HG02970 (cell line): ENCODE data around the gene HES4.

Source experiments
- ATAC-seq: cut with Tn5 transposase; IDR thresholded peaks from one replicate; pipeline ENCODE4 v1.9.1; 2021; ENCODE audit warnings: mild to moderate bottlenecking, moderate library complexity, moderate number of reproducible peaks; ENCODE audit not compliant: unreplicated experiment, low FRiP score

The HES4 gene

GRCh38 chr1:999725-1000356 lies at the start of gene HES4:
HES4 (minus strand) TSS chr1:1000097; CDS start chr1:999973, 124 bp downstream.
- ATAC-seq = peak; percentile 34

- ATAC-seq = no peak
Measured at GRCh38 chr1:1048765-1049164, 48.9 kb upstream of the HES4 start.

- ATAC-seq = no peak
Measured at GRCh38 chr1:1047963-1048362, 48.1 kb upstream of the HES4 start.

GRCh38 chr1:1047407-1047806 lies 47.5 kb upstream of the HES4 start:
- no peak for ATAC-seq

- no peak for ATAC-seq
Measured at GRCh38 chr1:1046767-1047166, 46.9 kb upstream of the HES4 start.

GRCh38 chr1:1046243-1046642 lies 46.3 kb upstream of the HES4 start:
- no peak for ATAC-seq

GRCh38 chr1:1045129-1045528 lies 45.2 kb upstream of the HES4 start:
- ATAC-seq = no peak

- no peak for ATAC-seq
Measured at GRCh38 chr1:1044455-1045078, 44.7 kb upstream of the HES4 start.

- ATAC-seq = no peak
Measured at GRCh38 chr1:1043921-1044320, 44.0 kb upstream of the HES4 start.

GRCh38 chr1:1043411-1043810 lies 43.5 kb upstream of the HES4 start:
- no peak for ATAC-seq

GRCh38 chr1:1042835-1043234 lies 42.9 kb upstream of the HES4 start:
- ATAC-seq = no peak

GRCh38 chr1:1041873-1042272 lies 42.0 kb upstream of the HES4 start:
- ATAC-seq = no peak

- ATAC-seq = no peak
Measured at GRCh38 chr1:1041092-1041523, 41.2 kb upstream of the HES4 start.

- peak; percentile 43 for ATAC-seq
Measured at GRCh38 chr1:1040004-1040991, 40.4 kb upstream of the HES4 start.

GRCh38 chr1:1039145-1039910 lies 39.4 kb upstream of the HES4 start:
- ATAC-seq = no peak

- ATAC-seq = no peak
Measured at GRCh38 chr1:1038694-1039093, 38.8 kb upstream of the HES4 start.

- no peak for ATAC-seq
Measured at GRCh38 chr1:1037366-1038327, 37.8 kb upstream of the HES4 start.

- ATAC-seq = no peak
Measured at GRCh38 chr1:1035291-1035943, 35.5 kb upstream of the HES4 start.

GRCh38 chr1:1034439-1034781 lies 34.5 kb upstream of the HES4 start:
- no peak for ATAC-seq
